ENCODE results near the gene RAET1L. TPM values are rescaled to one million over a fixed set of nuclear protein-coding genes. Genes with fewer than 3 reads are reported as not detected.
"Not testable (repeated sequence)": the region's sequence is repeated elsewhere in the genome, so short reads cannot be mapped to it uniquely, and the experiment has no call there.

The RAET1L gene
- total RNA-seq, 1 experiment from 2014 or later, result not detected

DNA sequence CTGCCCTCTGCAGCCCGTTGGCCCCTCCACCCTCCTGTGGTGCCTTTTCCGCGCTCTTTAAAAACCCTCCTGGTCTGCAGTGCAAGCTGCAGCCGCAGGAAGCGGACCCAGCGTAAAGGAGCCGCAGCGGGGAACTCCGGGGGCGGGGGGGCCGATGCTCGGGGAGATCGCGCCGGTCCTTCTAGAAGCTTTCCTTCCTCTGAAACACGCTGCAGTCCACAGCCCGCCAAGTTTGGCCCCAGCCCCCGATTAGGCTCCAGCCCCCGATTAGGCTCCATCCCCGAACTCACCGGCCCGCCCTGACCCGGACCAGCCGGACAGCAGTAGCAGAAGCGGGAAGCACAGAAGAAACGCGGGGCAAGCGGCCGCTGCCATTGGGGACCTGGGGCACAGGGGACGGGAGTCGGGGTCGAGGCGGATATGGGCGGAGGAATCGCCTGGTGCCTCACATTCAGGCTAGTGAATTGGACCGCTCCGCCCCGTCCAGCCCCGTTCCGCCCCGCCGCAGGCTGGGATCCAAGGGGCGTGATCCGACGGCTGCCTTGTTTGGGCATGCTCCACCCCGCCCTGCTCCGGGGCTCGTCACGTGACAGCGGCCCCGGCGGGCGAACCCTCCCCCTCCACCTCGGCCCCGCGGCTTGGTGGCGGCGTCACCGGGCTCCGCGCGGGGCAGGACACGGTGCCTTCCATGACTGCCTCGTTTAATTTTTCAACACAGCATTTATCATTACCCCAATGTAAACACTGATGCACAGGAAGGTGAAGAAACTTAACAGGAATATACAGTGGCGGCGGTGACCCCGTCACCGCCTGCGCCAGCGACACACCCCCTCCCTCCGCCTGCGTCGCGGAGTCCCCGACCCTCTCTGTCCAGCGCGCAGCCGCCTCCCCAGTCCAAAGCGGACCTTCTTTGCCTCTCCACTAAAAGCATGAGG lies 20.3 kb downstream of the RAET1L start (continued):
- no peak for TF ChIP-seq TCF7 (CRISPR knock-in tag; IDR thresholded peaks at IDR 0.05; ENCODE audit: low read depth)
- TF ChIP-seq, protein P1, sequence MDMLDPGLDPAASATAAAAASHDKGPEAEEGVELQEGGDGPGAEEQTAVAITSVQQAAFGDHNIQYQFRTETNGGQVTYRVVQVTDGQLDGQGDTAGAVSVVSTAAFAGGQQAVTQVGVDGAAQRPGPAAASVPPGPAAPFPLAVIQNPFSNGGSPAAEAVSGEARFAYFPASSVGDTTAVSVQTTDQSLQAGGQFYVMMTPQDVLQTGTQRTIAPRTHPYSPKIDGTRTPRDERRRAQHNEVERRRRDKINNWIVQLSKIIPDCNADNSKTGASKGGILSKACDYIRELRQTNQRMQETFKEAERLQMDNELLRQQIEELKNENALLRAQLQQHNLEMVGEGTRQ (CRISPR knock-in tag; IDR thresholded peaks at IDR 0.05), result peak; percentile 98
- TF ChIP-seq TP53 (CRISPR knock-in tag; IDR thresholded peaks at IDR 0.05), result no peak
- 0 out of 2 replicates have a peak, but pooled peaks have one; percentile 23 for TF ChIP-seq CREM (CRISPR knock-in tag; IDR thresholded peaks at IDR 0.05)
- TF ChIP-seq ZBTB43 (CRISPR knock-in tag; IDR thresholded peaks at IDR 0.05), result 0 out of 2 replicates have a peak, but pooled peaks have one; percentile 34
- peak; percentile 82 for TF ChIP-seq SP1 (CRISPR knock-in tag; conservative IDR thresholded peaks at IDR 0.05)
- no peak for TF ChIP-seq ZNF219 (CRISPR knock-in tag; IDR thresholded peaks at IDR 0.05; ENCODE audit: borderline replicate concordance)
- TF ChIP-seq FOXK1 (CRISPR knock-in tag; IDR thresholded peaks at IDR 0.05), result peak; percentile 43; the same call in 1 of the 2 replicates
- TF ChIP-seq KAT7 (CRISPR knock-in tag; IDR thresholded peaks at IDR 0.05; ENCODE audit: borderline replicate concordance), result 0 out of 2 replicates have a peak, but pooled peaks have one; percentile 25
- TF ChIP-seq NR1H2 (CRISPR knock-in tag; IDR thresholded peaks at IDR 0.05), result no peak
- peak; percentile 22; the same call in 1 of the 2 replicates for TF ChIP-seq SMAD3 (CRISPR knock-in tag; IDR thresholded peaks at IDR 0.05; ENCODE audit: borderline replicate concordance)

GRCh38 chr6:150004101-150004782 lies 21.1 kb downstream of the RAET1L start:
- no peak for TF ChIP-seq RELA (CRISPR knock-in tag; IDR thresholded peaks at IDR 0.05; ENCODE audit: borderline replicate concordance)
- TF ChIP-seq KAT7 (CRISPR knock-in tag; IDR thresholded peaks at IDR 0.05; ENCODE audit: borderline replicate concordance), result no peak
- TF ChIP-seq NFE2L1 (CRISPR knock-in tag; IDR thresholded peaks at IDR 0.05), result no peak
- no peak for TF ChIP-seq ZNF281 (CRISPR knock-in tag; IDR thresholded peaks at IDR 0.05)
- TF ChIP-seq MXD4 (CRISPR knock-in tag; IDR thresholded peaks at IDR 0.05; ENCODE audit: borderline replicate concordance), result no peak
- TF ChIP-seq IRF1 (CRISPR knock-in tag; IDR thresholded peaks at IDR 0.05), result 0 out of 2 replicates have a peak, but pooled peaks have one; percentile 26
- TF ChIP-seq NR3C1 (CRISPR knock-in tag; conservative IDR thresholded peaks at IDR 0.05; ENCODE audit: low read depth), result no peak
- Mint-ChIP-seq H3K9me3 (no peaks in the 10 kb centered on the region), H3K4me3 (peak overlapping the region; percentile 88), H3K27ac (no peak overlapping the region), H3K27me3 (ENCODE audit: low read depth) (peaks cover 93% of the 10 kb centered on the region), H3K36me3 (no peaks in the 10 kb centered on the region), H3K4me1 (peaks cover 11% of the 10 kb centered on the region)
- ATAC-seq (peak; percentile 4), DNase-seq (ENCODE audit: low spot score) (no peak)
- ChIA-PET POLR2A (no interaction called here), CTCF (interaction anchor here (1.2 to 1.3 kb wide), 2 partner anchors 13 to 67 kb away, joined by 4 to 8 read pairs; no protein-coding TSS in a partner anchor)

- ATAC-seq; H3K36me3 Mint-ChIP-seq; H3K27ac Mint-ChIP-seq; POLR2A ChIA-PET; CTCF ChIA-PET; H3K9me3 Mint-ChIP-seq; DNase-seq (ENCODE audit: low spot score): not testable (repeated sequence)
- H3K4me1 Mint-ChIP-seq, result peaks cover 11% of the 10 kb centered on the region
- H3K27me3 Mint-ChIP-seq (ENCODE audit: low read depth), result peaks cover 86% of the 10 kb centered on the region
- H3K4me3 Mint-ChIP-seq, result peak overlapping the region; percentile 88
Measured at GRCh38 chr6:150003599-150003998, 21.7 kb downstream of the RAET1L start.

Data from WTC11 (cell line).